ENCODE measurements around the gene CYP46A1. TPM values are rescaled to one million over a fixed set of nuclear protein-coding genes. Genes with fewer than 3 reads are reported as not detected.
A peak's percentile ranks its signal among the peaks of the same experiment; 100 is the strongest.

Gene CYP46A1
- total and polyA plus RNA-seq, 12 donors, result 0.67 to 5.9 (median 2.1) TPM

DNA sequence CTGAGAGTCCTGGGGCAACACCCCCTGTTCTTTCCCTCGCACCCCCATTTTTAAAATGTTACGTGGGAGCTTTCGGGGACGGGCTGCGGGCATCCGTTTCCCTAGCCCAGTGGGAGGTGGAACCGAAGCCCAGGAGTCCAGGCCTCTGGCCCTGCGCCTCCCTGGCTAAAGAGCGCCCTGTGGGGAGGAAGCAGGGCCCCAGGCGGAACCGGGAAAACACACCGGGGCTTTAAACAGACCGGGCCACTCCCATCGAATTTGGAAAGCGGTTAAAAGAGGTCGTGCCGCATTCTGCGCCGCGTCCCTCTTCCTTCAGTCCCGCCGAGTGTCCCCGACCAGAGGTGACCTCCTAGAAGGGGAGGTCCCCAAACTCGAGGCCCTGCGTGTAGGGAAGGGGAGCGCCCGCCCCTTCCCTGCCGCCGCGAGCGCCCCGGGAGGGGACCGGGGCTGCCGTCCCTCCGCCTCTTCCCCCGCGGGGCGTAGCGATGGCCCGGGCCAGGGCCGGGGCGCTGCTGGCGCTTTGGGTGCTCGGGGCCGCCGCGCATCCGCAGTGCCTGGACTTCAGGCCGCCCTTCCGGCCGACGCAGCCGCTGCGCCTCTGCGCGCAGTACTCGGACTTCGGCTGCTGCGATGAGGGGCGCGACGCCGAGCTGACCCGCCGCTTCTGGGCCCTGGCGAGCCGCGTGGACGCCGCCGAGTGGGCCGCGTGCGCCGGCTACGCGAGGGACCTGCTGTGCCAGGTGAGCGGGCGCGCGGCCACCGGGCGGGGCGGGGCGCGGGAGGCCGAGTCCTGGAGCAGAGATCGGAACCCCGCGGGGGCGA lies 39.2 kb upstream of the CYP46A1 start, which contains the start of gene HHIPL1:
Gene HHIPL1, plus strand, starts transcription at position 407 of the 822 bp plus-strand sequence. Its CDS starts 79 bp downstream, at position 486.
- 9 to 66% (median 27%) methylated on average over 7 to 91 of the region's 91 CpGs for WGBS, 4 donors
- no peaks in the 10 kb centered on the region for H3K36me3 ChIP-seq (replicated peaks in 1 of 2)
- intact Hi-C loops (cut with DNase I), result no loop called here
- H3K27me3 ChIP-seq, result peaks cover 4% of the 10 kb centered on the region
- H3K4me1 ChIP-seq (replicated peaks in 1 of 2), result peaks cover 0 to 7% of the 10 kb centered on the region in 2 donors
- peak in 1 of 7 donors; percentile 9 for DNase-seq
- peak within 1 kb of the TSS in 2 of 4 donors; percentile 25 to 70 for H3K4me3 ChIP-seq
- TF ChIP-seq, protein P1, sequence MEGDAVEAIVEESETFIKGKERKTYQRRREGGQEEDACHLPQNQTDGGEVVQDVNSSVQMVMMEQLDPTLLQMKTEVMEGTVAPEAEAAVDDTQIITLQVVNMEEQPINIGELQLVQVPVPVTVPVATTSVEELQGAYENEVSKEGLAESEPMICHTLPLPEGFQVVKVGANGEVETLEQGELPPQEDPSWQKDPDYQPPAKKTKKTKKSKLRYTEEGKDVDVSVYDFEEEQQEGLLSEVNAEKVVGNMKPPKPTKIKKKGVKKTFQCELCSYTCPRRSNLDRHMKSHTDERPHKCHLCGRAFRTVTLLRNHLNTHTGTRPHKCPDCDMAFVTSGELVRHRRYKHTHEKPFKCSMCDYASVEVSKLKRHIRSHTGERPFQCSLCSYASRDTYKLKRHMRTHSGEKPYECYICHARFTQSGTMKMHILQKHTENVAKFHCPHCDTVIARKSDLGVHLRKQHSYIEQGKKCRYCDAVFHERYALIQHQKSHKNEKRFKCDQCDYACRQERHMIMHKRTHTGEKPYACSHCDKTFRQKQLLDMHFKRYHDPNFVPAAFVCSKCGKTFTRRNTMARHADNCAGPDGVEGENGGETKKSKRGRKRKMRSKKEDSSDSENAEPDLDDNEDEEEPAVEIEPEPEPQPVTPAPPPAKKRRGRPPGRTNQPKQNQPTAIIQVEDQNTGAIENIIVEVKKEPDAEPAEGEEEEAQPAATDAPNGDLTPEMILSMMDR (IDR thresholded peaks at IDR 0.05), result peak in 1 of 6 experiments; percentile 5
- no peak for TF ChIP-seq POLR2A (IDR thresholded peaks at IDR 0.05)
- H3K27ac ChIP-seq, result peak within 1 kb of the TSS in 1 of 5 donors; percentile 3
- no peaks in the 10 kb centered on the region for H3K9me3 ChIP-seq (replicated peaks in 1 of 3)

- 42 to 60% (median 51%) methylated on average over 9 to 32 of the region's 32 CpGs for WGBS, 4 donors
- intact Hi-C loops (cut with DNase I), result no loop called here
- peak overlapping the region in 1 of 5 donors; percentile 3 for H3K27ac ChIP-seq
- H3K4me3 ChIP-seq, result peak overlapping the region in 1 of 4 donors; percentile 70
- DNase-seq, result no peak
- no peaks in the 10 kb centered on the region for H3K9me3 ChIP-seq (replicated peaks in 1 of 3)
- no peaks in the 10 kb centered on the region for H3K36me3 ChIP-seq (replicated peaks in 1 of 2)
- H3K4me1 ChIP-seq (replicated peaks in 1 of 2), result peaks cover 0 to 7% of the 10 kb centered on the region in 2 donors
- H3K27me3 ChIP-seq, result peaks cover 4% of the 10 kb centered on the region
- TF ChIP-seq, protein P1 (IDR thresholded peaks at IDR 0.05), result no peak
- no peak for TF ChIP-seq POLR2A (IDR thresholded peaks at IDR 0.05)
Observed at GRCh38 chr14:99645545-99646505, 38.3 kb upstream of the CYP46A1 start.

DNA sequence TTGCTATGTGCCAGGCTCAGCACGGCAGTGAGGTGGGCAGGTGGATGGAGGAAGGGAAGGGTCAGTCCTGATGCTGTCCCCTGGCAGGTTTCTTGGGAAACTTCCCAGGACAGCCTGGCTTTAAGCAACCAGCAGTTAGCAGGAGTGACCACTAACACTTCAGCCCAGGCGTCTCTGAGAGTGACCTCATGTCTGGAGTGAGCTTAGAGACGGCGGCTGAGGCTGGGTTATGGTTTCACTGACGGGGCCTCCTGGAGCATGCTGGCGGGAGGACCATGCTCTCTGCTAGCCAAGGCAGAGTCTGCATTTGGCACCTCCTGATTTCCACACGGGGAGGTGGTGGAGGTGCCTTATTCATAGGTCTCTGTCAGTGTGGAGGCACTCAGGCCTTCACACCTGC lies 36.7 kb upstream of the CYP46A1 start:
- TF ChIP-seq, protein P1 (IDR thresholded peaks at IDR 0.05), result no peak
- TF ChIP-seq POLR2A (IDR thresholded peaks at IDR 0.05), result no peak
- Histone ChIP-seq H3K4me3 (no peak overlapping the region), H3K27me3 (peaks cover 4% of the 10 kb centered on the region), H3K36me3 (replicated peaks in 1 of 2) (no peaks in the 10 kb centered on the region), H3K4me1 (replicated peaks in 1 of 2) (peaks cover 0 to 7% of the 10 kb centered on the region in 2 donors), H3K9me3 (replicated peaks in 1 of 3) (no peaks in the 10 kb centered on the region), H3K27ac (no peak overlapping the region)
- DNase-seq, result no peak
- WGBS, 4 donors, result 78 to 85% (median 80%) methylated on average over 7 of the region's 7 CpGs; no CpG with 5 or more reads in 1 of the 4 donors
- intact Hi-C loops (cut with DNase I), result no loop called here
